ENCODE measurements around the gene PUM2. TPM values are rescaled to one million over a fixed set of nuclear protein-coding genes. Genes with fewer than 3 reads are reported as not detected.
"Not testable (repeated sequence)": the region's sequence is repeated elsewhere in the genome, so short reads cannot be mapped to it uniquely, and the experiment has no call there.

PUM2 gene
- total RNA-seq, 5 donors from 2014 or later (not counting 1 experiment from before 2014, with no cell fraction given): 128 to 154 (median 138) TPM

DNA sequence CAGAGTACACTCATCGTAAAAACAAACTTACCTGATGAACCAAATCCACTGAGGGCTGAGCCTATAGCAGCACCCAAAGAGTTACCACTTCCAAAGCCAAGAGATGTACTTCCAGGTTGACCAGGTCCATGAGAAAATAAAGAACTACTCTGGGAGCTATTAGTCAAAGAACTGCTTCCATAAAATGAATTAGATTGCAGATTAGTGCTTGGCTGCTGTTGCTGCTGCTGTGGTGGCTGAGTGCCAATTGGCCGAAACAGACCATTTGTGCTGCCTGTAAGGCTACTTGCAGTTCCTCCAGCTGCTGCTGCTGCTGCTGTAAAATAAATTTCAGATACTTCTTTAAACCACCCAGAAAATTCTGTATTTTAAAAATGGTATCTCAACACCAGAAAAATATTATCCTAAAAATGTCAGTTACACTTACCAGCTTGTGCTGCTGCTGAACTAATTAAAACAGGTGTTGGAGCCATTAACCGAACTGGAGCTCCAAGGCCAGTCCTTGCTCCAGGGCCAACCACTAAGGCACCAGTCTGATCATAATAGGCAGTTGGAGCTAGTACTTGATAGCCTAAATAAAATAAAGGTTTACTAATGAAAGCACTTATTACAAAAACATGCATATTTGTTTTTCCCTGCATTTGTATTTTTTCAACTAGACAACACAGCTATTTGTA, 67.6 kb downstream of the PUM2 start:
- no peak overlapping the region for H3K27ac Mint-ChIP-seq

GRCh38 chr2:20281876-20282275, 68.8 kb downstream of the PUM2 start:
- no peaks in the 10 kb centered on the region for H3K27me3 Mint-ChIP-seq
- H3K4me1 Mint-ChIP-seq: peaks cover 22 to 32% (median 25%) of the 10 kb centered on the region in 3 donors
- no peak overlapping the region for H3K4me3 Mint-ChIP-seq
- DNase-seq: no peak
- Histone ChIP-seq H3K4me1 (ENCODE audit: control insufficient read depth in 1 of 2, extremely low read depth in 1 of 2, insufficient read depth in 2 of 2, low read length in 2 of 2) (no peaks in the 10 kb centered on the region), H3K9me3 (no peaks in the 10 kb centered on the region), H3K4me3 (ENCODE audit: control insufficient read depth in 1 of 2, extremely low read depth in 1 of 2, low read length in 1 of 2) (no peak overlapping the region), H3K27me3 (replicated peaks in 1 of 2; ENCODE audit: control insufficient read depth in 2 of 2, extremely low read depth in 1 of 2, insufficient read depth in 2 of 2, low read length in 1 of 2) (no peaks in the 10 kb centered on the region), H3K36me3 (ENCODE audit: control insufficient read depth in 2 of 2, extremely low read depth in 1 of 2, insufficient read depth in 1 of 2, low read length in 1 of 2) (peaks cover 0 to 73% of the 10 kb centered on the region in 2 donors), H3K27ac (ENCODE audit: low read length) (no peak overlapping the region)
- H3K27ac Mint-ChIP-seq: peak overlapping the region in 1 of 2 donors; percentile 22
- H3K9me3 Mint-ChIP-seq: no peaks in the 10 kb centered on the region
- ATAC-seq (replicated peaks in 1 of 4): no peak
- peaks cover 33% of the 10 kb centered on the region for H3K36me3 Mint-ChIP-seq
- CTCF ChIA-PET: no interaction called here
- 88% methylated on average over 1 of the region's 2 CpGs for WGBS (ENCODE audit: insufficient coverage)
- POLR2A ChIA-PET: no interaction called here

More for the DNA sequence above, 67.6 kb downstream of the PUM2 start:
- Histone ChIP-seq H3K27ac (ENCODE audit: low read length) (no peak overlapping the region), H3K9me3 (no peaks in the 10 kb centered on the region), H3K4me1 (ENCODE audit: control insufficient read depth in 1 of 2, extremely low read depth in 1 of 2, insufficient read depth in 2 of 2, low read length in 2 of 2) (no peaks in the 10 kb centered on the region), H3K27me3 (replicated peaks in 1 of 2; ENCODE audit: control insufficient read depth in 2 of 2, extremely low read depth in 1 of 2, insufficient read depth in 2 of 2, low read length in 1 of 2) (no peaks in the 10 kb centered on the region), H3K4me3 (ENCODE audit: control insufficient read depth in 1 of 2, extremely low read depth in 1 of 2, low read length in 1 of 2) (no peak overlapping the region), H3K36me3 (ENCODE audit: control insufficient read depth in 2 of 2, extremely low read depth in 1 of 2, insufficient read depth in 1 of 2, low read length in 1 of 2) (peaks cover 0 to 63% of the 10 kb centered on the region in 2 donors)
- CTCF ChIA-PET: interaction anchor here in 1 of 2 donors (0.5 kb wide), 1 partner anchor 62 kb away, joined by 3 read pairs; no protein-coding TSS in a partner anchor
- DNase-seq (no peak), ATAC-seq (replicated peaks in 1 of 4) (no peak)
- H3K4me1 Mint-ChIP-seq: peaks cover 15 to 25% (median 23%) of the 10 kb centered on the region in 3 donors
- POLR2A ChIA-PET: no interaction called here
- H3K9me3 Mint-ChIP-seq: no peaks in the 10 kb centered on the region
- H3K4me3 Mint-ChIP-seq: no peak overlapping the region
- no peaks in the 10 kb centered on the region for H3K27me3 Mint-ChIP-seq
- WGBS (ENCODE audit: insufficient coverage): 100% methylated on average over 2 of the region's 3 CpGs
- peaks cover 33% of the 10 kb centered on the region for H3K36me3 Mint-ChIP-seq

DNA sequence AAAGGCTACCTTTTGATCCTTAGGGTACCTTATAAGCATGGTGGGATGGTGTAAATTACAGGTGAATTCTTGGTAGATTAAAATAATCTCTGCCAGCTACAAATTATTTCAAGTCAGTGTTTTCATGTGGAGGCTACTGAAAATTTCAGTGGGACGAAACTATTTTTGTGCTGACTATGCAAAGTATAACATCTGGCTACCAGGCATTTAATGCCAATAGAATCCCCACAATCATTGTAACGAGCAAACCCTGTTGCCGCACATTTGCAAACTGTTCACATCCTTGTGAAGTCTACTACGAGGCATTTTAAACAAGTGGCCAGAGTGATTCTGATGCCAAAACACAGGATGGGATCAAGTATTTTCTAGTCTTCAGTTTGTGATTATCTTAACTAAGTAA, 77.6 kb downstream of the PUM2 start:
- H3K27ac Mint-ChIP-seq: no peak overlapping the region
- no peaks in the 10 kb centered on the region for H3K9me3 Mint-ChIP-seq
- no peaks in the 10 kb centered on the region for H3K9me3 ChIP-seq
- ATAC-seq (replicated peaks in 1 of 4): no peak
- DNase-seq: no peak
- H3K36me3 Mint-ChIP-seq: peaks cover 23% of the 10 kb centered on the region
- no peak overlapping the region for H3K4me3 ChIP-seq (ENCODE audit: control insufficient read depth in 1 of 2, extremely low read depth in 1 of 2, low read length in 1 of 2)
- H3K4me1 ChIP-seq (ENCODE audit: control insufficient read depth in 1 of 2, extremely low read depth in 1 of 2, insufficient read depth in 2 of 2, low read length in 2 of 2): no peaks in the 10 kb centered on the region
- H3K4me1 Mint-ChIP-seq: peaks cover 17 to 23% (median 18%) of the 10 kb centered on the region in 3 donors
- ChIA-PET CTCF (no interaction called here), POLR2A (no interaction called here)
- H3K27me3 Mint-ChIP-seq: no peaks in the 10 kb centered on the region
- H3K36me3 ChIP-seq (ENCODE audit: control insufficient read depth in 2 of 2, extremely low read depth in 1 of 2, insufficient read depth in 1 of 2, low read length in 1 of 2): peaks cover 5 to 32% of the 10 kb centered on the region in 2 donors
- H3K4me3 Mint-ChIP-seq: no peak overlapping the region
- WGBS (ENCODE audit: insufficient coverage): no CpG with 5 or more reads among the region's 4 CpGs
- H3K27me3 ChIP-seq (replicated peaks in 1 of 2; ENCODE audit: control insufficient read depth in 2 of 2, extremely low read depth in 1 of 2, insufficient read depth in 2 of 2, low read length in 1 of 2): no peaks in the 10 kb centered on the region
- H3K27ac ChIP-seq (ENCODE audit: low read length): no peak overlapping the region

- H3K9me3 ChIP-seq; H3K27me3 Mint-ChIP-seq; H3K27ac Mint-ChIP-seq; H3K27me3 ChIP-seq (replicated peaks in 1 of 2; ENCODE audit: control insufficient read depth in 2 of 2, extremely low read depth in 1 of 2, insufficient read depth in 2 of 2, low read length in 1 of 2); ATAC-seq (replicated peaks in 1 of 4); H3K4me1 ChIP-seq (ENCODE audit: control insufficient read depth in 1 of 2, extremely low read depth in 1 of 2, insufficient read depth in 2 of 2, low read length in 2 of 2); POLR2A ChIA-PET; H3K4me3 Mint-ChIP-seq; H3K27ac ChIP-seq (ENCODE audit: low read length); H3K4me3 ChIP-seq (ENCODE audit: control insufficient read depth in 1 of 2, extremely low read depth in 1 of 2, low read length in 1 of 2); CTCF ChIA-PET; DNase-seq; H3K9me3 Mint-ChIP-seq: not testable (repeated sequence)
- WGBS (ENCODE audit: insufficient coverage): no CpG with 5 or more reads among the region's 6 CpGs
- Mint-ChIP-seq H3K4me1 (peaks cover 11 to 14% (median 11%) of the 10 kb centered on the region in 3 donors), H3K36me3 (peaks cover 35% of the 10 kb centered on the region)
- peaks cover 5 to 26% of the 10 kb centered on the region in 2 donors for H3K36me3 ChIP-seq (ENCODE audit: control insufficient read depth in 2 of 2, extremely low read depth in 1 of 2, insufficient read depth in 1 of 2, low read length in 1 of 2)
Observed at GRCh38 chr2:20268317-20268716, 82.3 kb downstream of the PUM2 start.

DNA sequence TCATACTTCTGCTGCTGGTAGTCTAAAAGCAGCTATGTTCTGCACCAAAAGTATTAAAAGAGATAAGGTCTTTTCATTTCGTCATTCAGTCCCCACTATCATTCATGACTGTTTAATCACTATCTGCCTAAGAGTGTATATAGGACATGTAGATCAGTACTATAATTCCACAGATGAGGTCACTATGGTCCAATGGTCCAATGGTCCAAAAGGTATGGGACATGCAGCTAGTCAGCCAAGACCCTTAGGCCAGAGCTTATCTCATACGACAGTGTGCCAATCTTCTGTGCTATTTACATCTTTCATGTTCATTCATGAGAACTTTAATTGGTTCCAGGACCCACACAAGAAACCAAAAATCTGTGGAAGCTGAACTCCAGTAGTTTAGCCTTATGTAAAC, 83.1 kb downstream of the PUM2 start:
- 100% methylated on average over 1 of the region's 2 CpGs for WGBS (ENCODE audit: insufficient coverage)
- peaks cover 5 to 20% of the 10 kb centered on the region in 2 donors for H3K36me3 ChIP-seq (ENCODE audit: control insufficient read depth in 2 of 2, extremely low read depth in 1 of 2, insufficient read depth in 1 of 2, low read length in 1 of 2)
- Mint-ChIP-seq H3K36me3 (peaks cover 36% of the 10 kb centered on the region), H3K4me1 (peaks cover 8 to 14% (median 11%) of the 10 kb centered on the region in 3 donors), H3K4me3 (no peak overlapping the region), H3K9me3 (no peaks in the 10 kb centered on the region), H3K27me3 (no peaks in the 10 kb centered on the region), H3K27ac (peak overlapping the region in 1 of 2 donors; percentile 34)
- no peaks in the 10 kb centered on the region for H3K27me3 ChIP-seq (replicated peaks in 1 of 2; ENCODE audit: control insufficient read depth in 2 of 2, extremely low read depth in 1 of 2, insufficient read depth in 2 of 2, low read length in 1 of 2)
- ATAC-seq (replicated peaks in 1 of 4): no peak
- POLR2A ChIA-PET: no interaction called here
- no peaks in the 10 kb centered on the region for H3K9me3 ChIP-seq
- DNase-seq: no peak
- no peaks in the 10 kb centered on the region for H3K4me1 ChIP-seq (ENCODE audit: control insufficient read depth in 1 of 2, extremely low read depth in 1 of 2, insufficient read depth in 2 of 2, low read length in 2 of 2)
- no peak overlapping the region for H3K27ac ChIP-seq (ENCODE audit: low read length)
- H3K4me3 ChIP-seq (ENCODE audit: control insufficient read depth in 1 of 2, extremely low read depth in 1 of 2, low read length in 1 of 2): no peak overlapping the region
- CTCF ChIA-PET: interaction anchor here in 1 of 2 donors (0.7 kb wide), 1 partner anchor 30 kb away, joined by 4 read pairs; no protein-coding TSS in a partner anchor

DNA sequence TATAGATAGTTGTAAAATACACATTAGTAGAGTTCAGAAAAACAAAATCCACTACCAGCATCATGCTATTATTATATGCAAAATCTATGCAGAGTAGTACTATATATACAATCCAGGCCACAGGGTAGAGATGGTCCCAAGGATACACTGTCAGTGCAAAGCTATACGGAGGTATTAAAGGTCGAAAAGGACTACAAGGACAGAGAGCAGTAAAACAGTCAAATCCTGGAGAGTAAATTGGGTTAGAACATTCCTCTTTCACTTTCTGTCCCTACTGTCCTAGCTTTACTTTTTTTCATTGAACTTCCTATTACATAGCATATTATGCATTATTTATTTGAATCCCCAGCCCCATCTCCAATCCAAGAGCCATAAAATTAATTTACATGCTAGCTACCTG, 86.0 kb downstream of the PUM2 start:
- H3K36me3 Mint-ChIP-seq: peaks cover 28% of the 10 kb centered on the region
- peak overlapping the region in 1 of 2 donors; percentile 48 for H3K27ac Mint-ChIP-seq
- no peak for DNase-seq
- H3K9me3 Mint-ChIP-seq: no peaks in the 10 kb centered on the region
- no peak for ATAC-seq (replicated peaks in 1 of 4)
- CTCF ChIA-PET: interaction anchor here in 1 of 2 donors (0.7 kb wide), 1 partner anchor 172 kb away, joined by 4 read pairs; no protein-coding TSS in a partner anchor
- POLR2A ChIA-PET: interaction anchor here in 1 of 2 donors (0.8 to 1.0 kb wide), 2 partner anchors 14 to 54 kb away, joined by 4 to 5 read pairs; no protein-coding TSS in a partner anchor
- no CpG with 5 or more reads among the region's 2 CpGs for WGBS (ENCODE audit: insufficient coverage)
- H3K4me1 Mint-ChIP-seq: peaks cover 0 to 10% (median 6%) of the 10 kb centered on the region in 3 donors
- H3K36me3 ChIP-seq (ENCODE audit: control insufficient read depth in 2 of 2, extremely low read depth in 1 of 2, insufficient read depth in 1 of 2, low read length in 1 of 2): peaks cover 4 to 26% of the 10 kb centered on the region in 2 donors
- H3K27me3 ChIP-seq (replicated peaks in 1 of 2; ENCODE audit: control insufficient read depth in 2 of 2, extremely low read depth in 1 of 2, insufficient read depth in 2 of 2, low read length in 1 of 2): no peaks in the 10 kb centered on the region
- H3K4me1 ChIP-seq (ENCODE audit: control insufficient read depth in 1 of 2, extremely low read depth in 1 of 2, insufficient read depth in 2 of 2, low read length in 2 of 2): no peaks in the 10 kb centered on the region
- H3K27ac ChIP-seq (ENCODE audit: low read length): no peak overlapping the region
- no peaks in the 10 kb centered on the region for H3K9me3 ChIP-seq
- H3K27me3 Mint-ChIP-seq: no peaks in the 10 kb centered on the region
- no peak overlapping the region for H3K4me3 Mint-ChIP-seq
- no peak overlapping the region for H3K4me3 ChIP-seq (ENCODE audit: control insufficient read depth in 1 of 2, extremely low read depth in 1 of 2, low read length in 1 of 2)
